Activated CD4-positive, alpha-beta T cell treated with anti-CD3 and anti-CD28 coated beads, Interleukin-2, Interleukin-6, amounts not matched to agents 100 ng/mL and 50 ng/mL, durations not matched to agents 16 hours and 8 hours (primary cell): ENCODE measurements around the gene INTS11.
"Not testable (repeated sequence)": the region's sequence is repeated elsewhere in the genome, so short reads cannot be mapped to it uniquely, and the experiment has no call there.

Experiments used
- DNase-seq: peaks from one replicate; pipeline ENCODE4 v3.0.0-alpha.2; 2020

The INTS11 gene

DNA sequence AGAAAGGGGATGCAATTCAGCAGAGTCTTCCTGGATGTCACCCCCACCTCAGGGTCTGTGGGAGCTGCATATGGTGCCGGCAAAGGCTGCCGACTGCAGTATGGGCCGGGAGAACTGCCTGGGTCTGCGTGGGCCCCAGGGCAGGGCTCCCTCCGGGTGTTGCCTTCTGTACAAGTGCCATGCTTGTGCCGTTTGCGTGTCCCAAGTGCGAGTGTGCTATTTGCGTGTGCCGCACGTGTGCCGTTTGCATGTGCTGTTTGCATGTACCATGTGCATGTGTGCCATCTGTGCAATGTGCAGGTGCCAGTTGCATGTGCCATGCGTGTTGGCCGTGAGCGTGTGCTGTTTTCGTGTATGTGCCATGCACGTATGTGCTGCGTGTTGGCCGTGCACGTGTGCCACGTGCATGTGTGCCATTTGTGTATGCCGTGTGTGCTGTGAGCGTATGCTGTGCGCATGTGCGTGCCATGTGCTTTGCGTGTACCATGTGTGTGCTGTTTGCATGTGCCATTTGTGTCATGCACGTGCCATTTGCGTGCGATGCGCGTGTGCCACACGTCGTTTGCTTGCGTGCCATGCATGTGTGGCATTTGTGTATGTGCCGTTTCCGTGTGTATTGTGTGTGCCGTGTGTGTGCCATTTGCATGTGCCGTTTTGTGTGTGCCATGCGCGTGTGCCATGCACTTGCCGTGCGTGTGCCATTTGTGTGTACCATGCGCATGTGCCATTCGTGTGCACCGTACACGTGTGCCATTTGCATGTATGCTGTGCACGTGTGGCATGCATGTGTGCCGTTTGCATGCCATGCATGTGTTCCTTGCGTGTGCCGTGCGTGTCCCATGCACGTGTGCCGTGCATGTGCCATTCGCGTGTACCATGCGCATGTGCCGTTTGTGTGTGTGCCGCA, 5.1 kb upstream of the INTS11 start:
- DNase-seq, result no peak

DNA sequence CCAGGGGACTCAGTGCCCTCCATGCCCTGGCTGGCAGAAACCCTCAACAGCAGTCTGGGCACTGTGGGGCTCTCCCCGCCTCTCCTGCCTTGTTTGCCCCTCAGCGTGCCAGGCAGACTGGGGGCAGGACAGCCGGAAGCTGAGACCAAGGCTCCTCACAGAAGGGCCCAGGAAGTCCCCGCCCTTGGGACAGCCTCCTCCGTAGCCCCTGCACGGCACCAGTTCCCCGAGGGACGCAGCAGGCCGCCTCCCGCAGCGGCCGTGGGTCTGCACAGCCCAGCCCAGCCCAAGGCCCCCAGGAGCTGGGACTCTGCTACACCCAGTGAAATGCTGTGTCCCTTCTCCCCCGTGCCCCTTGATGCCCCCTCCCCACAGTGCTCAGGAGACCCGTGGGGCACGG, 3.8 kb upstream of the INTS11 start:
- DNase-seq, result no peak

DNA sequence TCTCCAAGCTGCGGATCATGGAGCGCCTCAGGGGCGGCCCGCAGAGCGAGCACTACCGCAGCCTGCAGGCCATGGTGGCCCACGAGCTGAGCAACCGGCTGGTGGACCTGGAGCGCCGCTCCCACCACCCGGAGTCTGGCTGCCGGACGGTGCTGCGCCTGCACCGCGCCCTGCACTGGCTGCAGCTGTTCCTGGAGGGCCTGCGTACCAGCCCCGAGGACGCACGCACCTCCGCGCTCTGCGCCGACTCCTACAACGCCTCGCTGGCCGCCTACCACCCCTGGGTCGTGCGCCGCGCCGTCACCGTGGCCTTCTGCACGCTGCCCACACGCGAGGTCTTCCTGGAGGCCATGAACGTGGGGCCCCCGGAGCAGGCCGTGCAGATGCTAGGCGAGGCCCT, 2.8 kb upstream of the INTS11 start:
- no peak for DNase-seq

DNA sequence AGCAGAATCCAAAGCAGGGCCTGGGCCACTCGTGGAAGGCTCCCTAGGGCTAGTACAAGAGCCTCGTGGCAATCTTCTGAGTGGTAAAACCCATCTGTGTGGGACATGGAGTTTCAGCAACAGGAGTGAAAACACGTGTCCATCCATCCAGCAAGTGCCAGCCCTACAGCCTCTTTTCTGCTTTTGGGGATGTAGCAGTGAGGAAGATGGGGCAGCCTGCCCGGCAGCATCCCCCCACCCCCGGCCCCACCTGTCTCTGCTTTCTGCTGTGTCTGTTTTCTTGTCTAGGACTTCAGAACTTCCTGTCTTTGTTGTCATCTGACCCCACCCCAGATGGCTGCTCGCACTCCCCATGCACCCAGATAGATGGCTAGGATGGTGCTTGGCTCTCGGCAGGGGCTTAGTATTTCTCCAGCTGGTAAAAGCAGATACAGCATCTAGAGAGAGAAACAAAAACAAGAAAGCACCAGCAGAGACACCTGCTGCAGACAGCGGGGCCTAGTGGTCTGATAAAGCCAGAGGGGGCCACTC, 1.7 kb upstream of the INTS11 start:
- no peak for DNase-seq

DNA sequence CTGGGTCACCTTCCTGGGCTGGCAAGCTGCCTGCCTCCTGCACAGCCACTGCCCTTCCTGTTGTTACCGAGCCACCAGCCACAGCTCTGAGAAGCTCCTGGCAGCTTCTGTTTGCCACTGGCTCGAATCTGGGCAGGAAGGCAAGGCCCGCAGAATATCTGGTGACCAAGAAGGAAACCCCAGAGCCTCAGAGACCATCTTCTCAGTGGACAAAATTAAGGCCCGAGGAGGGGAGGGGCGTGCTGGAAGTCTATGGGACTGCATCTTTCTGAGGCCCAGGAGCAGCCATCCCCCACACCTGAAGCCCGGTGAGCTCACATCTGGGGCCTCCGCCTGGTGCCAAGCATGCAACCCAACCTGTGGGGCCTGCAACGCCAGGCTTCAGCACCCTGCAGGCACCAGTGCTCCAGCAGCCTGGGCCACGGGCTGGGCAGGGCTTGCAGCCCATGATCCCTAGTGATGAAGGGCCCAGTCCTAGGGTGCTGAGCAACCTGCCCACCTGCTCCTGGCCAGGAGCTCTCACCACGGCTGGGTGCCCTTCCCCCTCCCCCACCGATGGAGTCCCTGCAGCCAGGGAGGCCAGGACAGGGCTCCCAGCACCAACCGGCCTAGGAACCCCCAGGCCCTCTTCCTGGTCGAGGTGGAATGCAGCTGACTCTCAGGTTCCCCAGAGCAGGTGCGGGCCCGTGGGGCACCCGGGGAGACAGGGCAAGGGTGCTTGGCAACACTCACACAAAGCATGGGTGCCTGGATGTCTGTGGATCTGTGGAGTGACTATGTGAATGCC, 1.0 kb upstream of the INTS11 start:
- DNase-seq, result no peak

DNA sequence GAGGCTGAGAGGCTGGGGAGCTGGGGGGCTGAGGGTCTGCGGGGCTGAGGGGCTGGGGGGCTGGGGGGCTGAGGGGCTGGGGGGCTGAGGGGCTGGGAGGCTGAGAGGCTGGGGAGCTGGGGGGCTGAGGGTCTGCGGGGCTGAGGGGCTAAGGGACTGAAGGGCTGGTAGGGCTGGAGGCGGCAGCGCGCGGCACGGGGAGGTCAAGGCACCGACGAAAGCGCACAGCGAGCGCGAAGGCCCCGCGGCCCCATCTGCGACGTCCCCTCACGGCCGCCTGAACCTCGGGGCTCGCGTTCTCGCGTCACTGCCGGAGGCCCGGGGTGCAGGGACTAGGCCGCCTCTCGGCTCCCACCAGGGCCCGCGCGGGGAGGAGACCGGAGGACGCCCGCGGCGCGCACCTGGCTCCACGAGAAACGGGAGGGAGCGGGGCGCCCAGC, 356 bp downstream of the INTS11 start:
- DNase-seq, result no peak

DNA sequence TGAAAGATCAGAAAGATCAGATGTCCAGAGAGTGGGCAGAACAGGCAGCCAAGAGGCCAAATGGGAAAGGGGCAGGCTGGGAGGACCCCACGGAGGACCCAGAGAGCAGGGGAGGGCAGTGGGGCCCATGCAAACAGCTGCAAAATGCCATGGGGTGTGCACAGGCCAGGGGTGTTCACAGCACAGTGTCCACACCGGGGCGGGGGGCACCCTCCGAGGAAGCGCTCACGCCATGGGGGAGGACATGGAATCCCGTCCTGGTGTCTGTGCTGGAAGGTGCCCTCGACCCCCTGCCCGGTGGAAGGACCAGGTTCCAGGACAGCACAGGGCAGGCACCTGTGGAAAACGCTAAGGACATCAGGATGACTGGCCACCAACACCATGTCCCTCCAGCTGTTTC, 1.5 kb downstream of the INTS11 start:
- DNase-seq, result no peak

DNA sequence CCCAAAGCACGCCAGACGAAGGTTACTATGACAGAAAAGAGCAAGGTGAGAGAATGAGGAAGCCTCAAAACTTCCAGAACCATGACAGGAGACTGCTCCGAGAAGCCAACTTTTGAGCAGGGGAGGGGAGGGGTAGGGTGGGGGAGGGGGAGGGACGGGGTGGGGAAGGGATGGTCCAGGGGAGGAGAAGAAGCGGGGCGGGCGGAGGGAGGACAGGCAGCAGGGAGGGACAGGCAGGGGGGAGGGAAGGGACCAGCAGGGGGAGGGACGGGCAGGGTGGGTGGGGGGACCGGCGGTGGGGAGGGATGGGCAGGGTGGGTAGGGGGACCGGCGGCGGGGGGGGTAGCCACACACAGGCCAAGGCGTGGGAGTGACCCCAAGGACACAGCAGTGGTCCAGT, 2.0 kb downstream of the INTS11 start:
- DNase-seq, result no peak

DNA sequence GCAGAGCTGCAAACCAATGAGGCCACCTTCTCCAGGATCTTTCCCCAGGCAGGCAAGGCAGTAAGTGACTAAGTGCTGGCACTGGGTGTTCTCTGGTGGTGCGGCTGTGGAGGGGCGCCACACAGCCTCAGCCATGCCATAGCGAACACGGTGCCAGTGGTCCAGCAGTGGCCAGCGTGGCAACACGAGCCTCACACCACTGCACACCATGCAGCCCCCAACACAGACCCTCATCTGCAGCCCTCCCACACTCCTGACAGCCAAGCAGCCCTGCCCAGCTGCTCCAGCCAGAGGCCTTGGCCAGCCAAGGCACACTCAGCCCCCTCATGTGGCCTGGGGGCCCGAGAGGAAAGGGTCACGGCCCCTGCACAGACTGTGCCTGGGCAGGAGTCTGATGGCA, 3.0 kb downstream of the INTS11 start:
- no peak for DNase-seq

DNA sequence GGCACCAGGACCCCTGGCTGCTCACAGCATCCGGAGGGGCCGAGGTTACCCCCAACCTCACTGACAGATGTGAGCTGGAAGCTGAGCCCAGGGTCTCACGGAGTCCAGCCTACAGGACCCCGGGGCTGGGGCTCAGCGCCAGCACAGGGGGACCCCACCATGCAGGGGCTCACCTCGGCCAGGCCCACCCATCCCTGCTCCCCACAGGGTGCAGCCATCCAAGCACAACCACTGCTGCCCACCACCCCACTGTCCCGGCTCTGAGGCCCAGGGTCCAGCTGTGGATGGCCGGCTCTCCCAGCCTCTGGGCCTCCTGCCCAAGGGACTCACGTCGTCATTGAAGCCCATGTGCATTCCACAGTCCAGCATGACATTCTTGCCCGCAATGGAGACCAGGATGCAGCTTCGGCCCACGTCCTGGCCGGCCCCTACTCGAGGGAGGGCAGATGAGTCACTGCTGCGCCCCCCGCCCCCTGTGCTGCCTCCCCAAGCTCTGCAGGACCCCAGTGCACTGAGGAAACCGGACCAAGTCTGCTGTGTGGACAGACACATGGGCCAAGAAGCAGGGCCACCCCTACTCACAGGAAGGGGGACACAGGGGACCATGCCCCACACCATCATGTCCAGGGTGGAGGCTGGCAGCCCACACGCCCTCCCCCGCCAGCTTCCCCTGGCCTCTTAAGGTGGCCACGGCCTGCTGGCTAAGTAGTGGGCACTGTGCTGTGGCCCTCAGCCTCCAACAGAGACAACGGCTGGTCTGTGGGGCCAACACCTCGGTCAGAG, 3.6 kb downstream of the INTS11 start:
- no peak for DNase-seq

DNA sequence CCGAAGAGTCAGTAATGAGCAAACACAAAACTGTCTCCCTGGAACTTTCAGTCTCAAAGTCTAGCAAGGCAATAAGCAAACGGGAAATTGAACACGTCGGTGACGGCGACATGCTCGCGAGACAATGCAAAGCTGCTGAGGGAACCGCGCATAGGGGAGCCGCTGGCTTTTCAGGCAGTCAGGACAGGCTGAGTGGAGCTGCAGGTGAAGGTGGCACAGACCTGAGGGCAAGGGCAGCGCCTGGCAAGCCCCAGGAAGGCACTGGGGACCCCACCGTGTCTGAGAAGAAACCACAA, 4.9 kb downstream of the INTS11 start:
- no peak for DNase-seq

DNA sequence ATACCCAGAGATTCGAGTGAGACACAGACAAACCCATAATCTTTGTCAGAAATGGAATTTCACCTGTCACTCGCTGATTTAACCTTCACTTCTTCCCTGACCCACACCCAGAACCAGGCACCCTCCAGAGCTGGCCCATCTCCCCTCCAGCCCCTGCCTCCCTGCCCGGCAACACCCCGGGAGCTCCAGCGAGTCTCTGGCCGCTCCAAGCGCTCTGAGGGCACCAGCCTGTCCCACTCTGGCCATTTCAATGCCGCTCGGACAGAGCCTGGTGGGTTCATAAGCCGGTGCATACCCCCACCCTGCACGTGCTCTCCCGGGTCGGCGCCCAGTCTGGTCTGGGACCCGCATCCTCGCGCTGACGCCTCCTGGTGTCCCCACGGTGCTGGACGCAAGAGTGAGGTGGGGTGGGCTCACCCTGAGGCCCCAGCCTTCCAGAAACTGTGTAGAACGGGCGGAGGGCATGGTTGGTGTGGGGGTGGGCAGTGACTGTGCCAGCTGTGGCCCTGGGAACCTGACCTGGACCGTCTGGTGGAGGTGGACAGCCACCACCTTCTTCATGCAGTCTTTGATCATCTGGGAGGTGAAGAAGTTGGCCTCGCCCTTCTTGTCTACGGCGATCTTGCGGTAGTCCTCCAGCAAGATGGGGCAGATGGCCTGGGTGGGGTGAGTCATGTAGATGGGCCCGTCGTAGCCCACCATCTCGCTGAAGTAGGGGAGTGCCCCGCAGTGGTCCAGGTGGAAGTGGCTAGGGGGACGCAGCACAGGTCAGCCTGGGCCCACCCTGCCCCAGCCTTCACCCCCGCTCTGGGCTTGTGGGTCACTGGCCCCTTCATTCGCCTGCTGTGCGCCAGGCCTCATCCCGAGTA, 5.4 kb downstream of the INTS11 start:
- DNase-seq, result no peak

DNA sequence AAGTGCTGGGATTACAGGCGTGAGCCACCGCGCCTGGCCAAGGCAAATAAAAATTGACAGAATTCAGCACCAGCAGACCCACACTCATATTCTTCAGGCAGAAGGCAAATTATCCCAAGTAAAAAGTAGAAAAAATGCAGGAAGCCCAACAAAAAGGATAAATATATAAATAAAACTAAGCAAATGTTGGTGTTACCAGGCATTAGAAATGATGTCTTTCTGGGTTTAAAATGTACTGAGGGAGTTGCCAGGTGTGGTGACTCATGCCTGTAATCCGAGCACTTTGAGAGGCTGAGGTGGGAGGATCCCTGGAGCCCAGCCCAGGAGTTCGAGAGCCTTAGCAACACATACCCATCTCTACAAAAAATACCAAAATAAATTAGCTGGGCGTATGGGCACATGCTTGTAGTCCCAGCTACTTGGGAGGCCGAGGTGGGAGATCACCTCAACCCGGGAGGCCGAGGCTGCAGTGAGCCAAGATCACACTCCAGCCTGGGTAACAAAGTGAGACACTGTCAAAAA, 6.3 kb downstream of the INTS11 start:
- no peak for DNase-seq

DNA sequence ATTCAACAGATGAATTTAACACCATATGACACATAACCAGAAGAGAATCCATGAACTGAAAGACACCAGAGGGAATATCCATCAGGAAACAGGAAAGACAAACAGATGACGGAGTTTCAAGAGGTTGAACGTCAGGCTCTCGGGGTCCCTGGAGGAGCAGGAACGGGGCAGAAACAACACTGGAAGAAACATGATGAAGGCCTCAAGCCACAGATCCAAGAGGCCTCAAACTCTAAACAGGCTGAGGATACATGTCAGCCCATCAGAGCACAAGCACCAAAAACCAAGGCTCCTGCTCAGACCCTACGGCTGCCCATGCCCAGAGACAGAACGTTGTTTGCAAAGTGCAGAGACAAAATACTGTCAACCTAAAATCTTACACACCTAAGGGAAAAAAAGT, 7.0 kb downstream of the INTS11 start:
- DNase-seq, result no peak

DNA sequence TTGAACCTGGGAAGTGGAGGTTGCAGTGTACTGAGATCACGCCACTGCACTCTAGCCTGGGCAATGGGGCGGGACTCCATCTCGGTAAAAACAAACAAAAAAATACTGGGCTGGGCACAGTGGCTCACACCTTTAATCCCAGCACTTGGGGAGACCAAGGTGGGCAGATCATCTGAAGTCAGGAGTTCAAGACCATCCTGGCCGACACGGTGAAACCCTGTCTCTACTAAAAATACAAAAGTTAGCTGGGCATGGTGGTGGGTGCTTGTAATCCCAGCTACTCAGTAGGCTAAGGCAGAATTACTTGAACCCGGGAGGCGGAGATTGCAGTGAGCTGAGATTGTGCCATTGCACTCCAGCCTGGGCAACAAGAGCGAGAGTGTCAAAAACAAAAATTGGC, 8.3 kb downstream of the INTS11 start:
- not testable (repeated sequence) for DNase-seq

DNA sequence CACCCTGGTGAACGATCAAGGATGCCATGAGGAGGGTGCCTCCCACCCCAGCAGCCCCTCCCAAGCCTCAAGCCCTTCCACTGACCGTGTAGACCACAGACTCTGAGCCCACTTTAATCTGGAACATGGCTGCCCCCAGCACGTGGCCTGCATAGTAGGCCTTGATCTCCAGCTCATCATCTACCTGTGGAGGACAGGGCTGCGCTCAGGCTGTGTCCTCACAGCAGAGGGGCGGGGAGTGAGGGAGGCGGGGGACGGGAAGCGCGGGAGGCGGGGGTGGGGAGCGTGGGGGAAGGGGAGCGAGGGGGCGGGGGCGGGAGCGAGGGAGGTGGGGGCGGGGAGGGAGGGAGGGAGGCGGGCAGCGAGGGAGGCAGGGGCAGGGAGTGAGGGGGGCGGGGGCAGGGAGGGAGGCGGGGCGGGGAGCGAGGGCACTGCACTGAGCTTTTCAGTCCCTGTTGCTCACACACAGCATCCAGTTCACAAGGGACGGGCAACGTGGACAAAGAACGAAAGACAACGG, 9.0 kb downstream of the INTS11 start:
- DNase-seq, result no peak

DNA sequence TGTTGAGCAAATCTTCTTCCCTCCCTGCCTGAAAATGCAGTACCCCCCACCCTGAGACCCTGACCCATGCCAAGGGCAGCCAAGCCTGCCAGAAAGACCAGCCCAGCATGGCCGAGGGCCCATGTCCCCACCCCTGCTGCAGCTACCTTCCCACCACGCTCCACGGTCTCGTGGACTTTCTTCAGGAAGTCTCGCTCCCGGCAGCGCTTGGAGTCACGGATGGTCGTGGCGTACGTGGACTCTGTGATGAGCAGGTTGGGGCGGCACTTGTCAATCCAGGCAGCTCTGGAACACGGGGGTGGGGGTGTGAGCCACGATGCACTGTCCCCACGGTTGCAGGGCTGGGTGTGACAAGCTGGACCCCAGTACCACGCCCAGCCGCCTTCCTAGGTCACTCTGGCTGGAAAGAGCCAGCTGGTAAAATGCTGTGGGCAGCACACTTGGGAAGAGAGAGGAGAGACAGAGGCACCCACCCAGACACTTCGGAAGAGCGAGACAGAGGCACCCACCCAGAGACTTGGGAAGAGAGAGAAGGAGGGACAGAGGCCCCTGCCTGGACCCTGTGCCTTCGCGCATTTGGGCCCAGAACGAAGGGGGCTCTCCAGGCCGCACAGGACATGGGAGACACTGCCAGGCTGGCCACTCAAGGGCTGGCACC, 9.7 kb downstream of the INTS11 start:
- DNase-seq, result no peak

DNA sequence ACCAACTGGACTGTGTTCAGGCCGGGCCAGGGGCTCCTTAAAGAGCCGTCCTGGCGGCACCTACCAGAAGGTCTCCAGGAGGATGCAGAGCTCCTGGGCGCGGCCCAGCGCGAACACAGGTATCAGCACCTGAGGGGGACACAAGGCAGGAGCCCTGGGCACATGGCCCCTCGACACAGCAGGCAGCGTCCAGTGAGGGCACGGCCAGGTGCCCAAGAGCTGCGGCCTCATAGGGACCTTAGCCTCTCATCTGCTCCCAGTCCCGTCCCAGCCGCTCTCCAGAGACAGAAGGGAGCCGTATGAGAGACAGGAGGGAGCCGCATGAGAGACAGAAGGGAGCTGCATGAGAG, 10.2 kb downstream of the INTS11 start:
- no peak for DNase-seq

DNA sequence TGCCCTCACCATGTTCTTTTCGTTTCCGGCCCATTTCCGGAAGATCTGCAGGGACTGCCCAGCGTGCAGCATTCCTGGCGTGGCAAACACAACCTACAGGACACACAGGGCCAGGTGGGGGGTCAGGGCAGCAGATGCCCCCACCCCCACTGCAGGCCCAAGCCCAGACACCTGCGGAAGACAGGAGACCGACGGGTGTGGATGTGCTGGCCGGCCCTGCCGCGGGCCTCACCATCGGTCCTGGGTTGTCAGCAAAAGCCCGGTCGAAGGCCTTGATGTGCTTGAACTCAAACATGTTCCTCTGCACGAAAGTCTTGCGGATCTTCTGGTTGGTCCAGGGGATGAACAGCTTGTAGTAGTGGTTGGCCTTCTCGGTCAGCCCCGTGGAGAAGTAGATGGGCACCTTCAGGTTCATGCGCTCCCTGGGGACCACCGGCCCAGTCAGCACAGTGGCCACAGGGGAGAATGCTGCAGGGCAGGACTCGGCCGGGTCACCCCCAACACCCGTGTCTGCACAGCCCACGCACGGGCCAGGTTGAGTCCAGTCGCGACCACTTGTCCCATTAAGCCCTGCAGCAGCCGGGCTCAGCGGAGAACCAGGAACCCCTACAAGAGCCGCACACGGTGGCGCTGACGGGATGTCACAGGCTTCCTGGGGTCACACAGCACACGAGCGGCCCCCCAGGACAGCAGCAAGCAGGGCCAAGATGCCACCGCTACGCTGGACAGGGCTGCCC, 10.8 kb downstream of the INTS11 start:
- no peak for DNase-seq

DNA sequence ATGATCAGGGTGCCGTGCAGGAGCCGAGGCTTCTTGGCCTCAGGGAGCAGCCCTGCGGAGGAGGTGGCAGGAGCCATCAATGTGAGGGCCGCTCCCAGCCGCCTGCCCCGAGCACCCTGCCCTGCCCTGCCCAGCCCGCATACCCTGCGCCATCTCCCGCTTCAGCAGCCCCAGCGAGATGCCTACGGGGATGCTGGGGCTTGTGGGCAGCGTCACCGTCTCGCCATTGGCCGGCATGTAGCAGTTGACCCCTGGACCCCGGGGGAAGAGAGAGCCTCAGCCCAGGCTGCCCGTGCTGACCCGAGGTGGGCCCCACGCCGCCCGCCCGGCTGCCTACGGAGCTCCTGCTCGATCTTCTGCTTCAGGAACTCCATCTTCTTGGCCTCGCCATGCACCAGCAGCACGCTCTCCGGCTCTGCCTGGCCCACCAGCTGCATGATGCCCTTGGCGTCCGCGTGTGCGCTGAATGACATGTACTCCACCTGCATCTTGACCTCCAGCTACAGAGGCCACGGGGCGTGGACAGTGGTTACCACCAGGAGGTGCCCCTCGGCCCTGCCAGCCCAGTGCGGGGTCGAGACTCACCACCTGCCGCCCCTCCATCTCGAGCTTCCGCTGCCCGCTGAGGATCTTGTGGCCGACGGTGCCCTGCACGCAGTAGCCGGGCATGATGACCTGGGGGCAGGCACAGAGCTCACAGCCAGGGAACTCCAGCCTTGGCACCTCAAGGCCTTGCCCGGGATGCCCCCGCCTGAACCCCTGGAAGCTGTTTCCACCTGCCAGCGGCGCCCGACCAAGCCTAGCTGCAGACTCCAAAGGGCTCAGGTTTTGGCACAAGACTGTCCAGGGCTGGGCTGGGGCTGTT, 11.8 kb downstream of the INTS11 start:
- no peak for DNase-seq
